ENCODE measurements around the gene CCNL2. TPM values are rescaled to one million over a fixed set of nuclear protein-coding genes. Genes with fewer than 3 reads are reported as not detected.
"Not testable (repeated sequence)": the region's sequence is repeated elsewhere in the genome, so short reads cannot be mapped to it uniquely, and the experiment has no call there.

CCNL2 gene
- total RNA-seq, 1 experiment from 2014 or later: 173 TPM

GRCh38 chr1:1411626-1412025 is 12.5 kb upstream of the CCNL2 start:
- no peak overlapping the region for H3K27ac ChIP-seq (ENCODE audit: insufficient read length, low read depth, low read length)
- H3K79me1 ChIP-seq (ENCODE audit: insufficient read depth, low read depth, low read length, poor library complexity, severe bottlenecking): no peaks in the 10 kb centered on the region
- peaks cover 6% of the 10 kb centered on the region for H3K23me2 ChIP-seq (ENCODE audit: insufficient read length, low read depth, low read length, poor library complexity, severe bottlenecking)
- H3K14ac ChIP-seq (ENCODE audit: insufficient read depth, low read length): no peak overlapping the region
- no peaks in the 10 kb centered on the region for H3K9me3 ChIP-seq (ENCODE audit: control insufficient read depth, low read depth, low read length)
- no CpG with 5 or more reads among the region's 13 CpGs for WGBS (ENCODE audit: extremely low coverage, insufficient read length, low lambda C conversion rate)
- peaks cover 5% of the 10 kb centered on the region; the same call in 1 of the 2 replicates for H3K79me2 ChIP-seq (ENCODE audit: insufficient read depth, low read length)
- no peak overlapping the region for H4K91ac ChIP-seq (ENCODE audit: insufficient read length, low read depth, low read length)
- no peak overlapping the region for H4K5ac ChIP-seq (ENCODE audit: insufficient read length, low read depth, low read length)
- H2BK120ac ChIP-seq (ENCODE audit: low read depth, low read length, poor library complexity, severe bottlenecking): no peak overlapping the region
- Mint-ChIP-seq H3K9me3 (peaks cover 6 to 14% of the 10 kb centered on the region in 2 experiments; a peak in 4 of 5 replicates), H3K36me3 (ENCODE audit: insufficient read depth in 1 of 3, low read depth in 3 of 3) (peaks cover 10 to 33% (median 28%) of the 10 kb centered on the region in 3 experiments), H3K27ac (peak overlapping the region; percentile 74 to 94 (median 88); a peak in 6 of 7 replicates), H3K4me1 (peaks cover 38 to 41% of the 10 kb centered on the region in 2 experiments), H3K4me3 (peak overlapping the region in 1 of 2 experiments; percentile 13; a peak in 1 of 5 replicates), H3K27me3 (ENCODE audit: low read depth) (peaks cover 2% of the 10 kb centered on the region)
- no peak overlapping the region for H2BK20ac ChIP-seq (ENCODE audit: low read depth, low read length, poor library complexity, severe bottlenecking)
- no peaks in the 10 kb centered on the region for H3K27me3 ChIP-seq (ENCODE audit: insufficient read depth, low read length)
- no peak overlapping the region for H2BK15ac ChIP-seq (ENCODE audit: low read depth, low read length)
- no peak overlapping the region for H3K23ac ChIP-seq (ENCODE audit: insufficient read length, low read depth, low read length)
- H3K4ac ChIP-seq (ENCODE audit: low read depth, low read length): no peak overlapping the region
- TF ChIP-seq CTCF (conservative IDR thresholded peaks at IDR 0.05): no peak
- H3K18ac ChIP-seq (ENCODE audit: insufficient read length, low read depth, low read length): no peak overlapping the region
- H4K20me1 ChIP-seq (ENCODE audit: control insufficient read depth, insufficient read depth, insufficient read length): no peaks in the 10 kb centered on the region
- peak overlapping the region; percentile 7 for H2BK12ac ChIP-seq (ENCODE audit: insufficient read length, low read depth, low read length)
- peaks cover 3% of the 10 kb centered on the region; the same call in 1 of the 2 replicates for H3K4me1 ChIP-seq (ENCODE audit: insufficient read depth, low read length)
- H2AK5ac ChIP-seq (ENCODE audit: insufficient read length, low read length): no peak overlapping the region
- no peak overlapping the region for H2AFZ ChIP-seq (ENCODE audit: low read length)
- no peak overlapping the region for H4K8ac ChIP-seq (replicated peaks; ENCODE audit: insufficient read length, low read depth, low read length)
- no peak overlapping the region for H2BK5ac ChIP-seq (ENCODE audit: insufficient read length, low read length)
- H3K9ac ChIP-seq (ENCODE audit: extremely low read depth, insufficient read length, low read length): no peak overlapping the region
- no peak overlapping the region for H3T11ph ChIP-seq (ENCODE audit: low read length)
- no peak overlapping the region for H3K56ac ChIP-seq (ENCODE audit: insufficient read length, low read depth, low read length)
- DNase-seq: no peak
- H3K4me2 ChIP-seq (ENCODE audit: insufficient read depth, insufficient read length, low read length): no peak overlapping the region

- H3K27me3 ChIP-seq (ENCODE audit: insufficient read depth, low read length); H4K5ac ChIP-seq (ENCODE audit: insufficient read length, low read depth, low read length); H3K9me3 ChIP-seq (ENCODE audit: control insufficient read depth, low read depth, low read length); H2BK20ac ChIP-seq (ENCODE audit: low read depth, low read length, poor library complexity, severe bottlenecking); H3K79me1 ChIP-seq (ENCODE audit: insufficient read depth, low read depth, low read length, poor library complexity, severe bottlenecking); H3K56ac ChIP-seq (ENCODE audit: insufficient read length, low read depth, low read length); H3K23ac ChIP-seq (ENCODE audit: insufficient read length, low read depth, low read length); H4K20me1 ChIP-seq (ENCODE audit: control insufficient read depth, insufficient read depth, insufficient read length); H2AK5ac ChIP-seq (ENCODE audit: insufficient read length, low read length); H3K14ac ChIP-seq (ENCODE audit: insufficient read depth, low read length); H2BK15ac ChIP-seq (ENCODE audit: low read depth, low read length); H2AFZ ChIP-seq (ENCODE audit: low read length); DNase-seq; H3K18ac ChIP-seq (ENCODE audit: insufficient read length, low read depth, low read length); H4K8ac ChIP-seq (replicated peaks; ENCODE audit: insufficient read length, low read depth, low read length); H4K91ac ChIP-seq (ENCODE audit: insufficient read length, low read depth, low read length); H3K9ac ChIP-seq (ENCODE audit: extremely low read depth, insufficient read length, low read length); H3K4me2 ChIP-seq (ENCODE audit: insufficient read depth, insufficient read length, low read length); H3K79me2 ChIP-seq (ENCODE audit: insufficient read depth, low read length); H3T11ph ChIP-seq (ENCODE audit: low read length); H2BK5ac ChIP-seq (ENCODE audit: insufficient read length, low read length); H3K4ac ChIP-seq (ENCODE audit: low read depth, low read length); H2BK12ac ChIP-seq (ENCODE audit: insufficient read length, low read depth, low read length); H2BK120ac ChIP-seq (ENCODE audit: low read depth, low read length, poor library complexity, severe bottlenecking); H3K4me1 ChIP-seq (ENCODE audit: insufficient read depth, low read length); H3K27me3 Mint-ChIP-seq (ENCODE audit: low read depth): not testable (repeated sequence)
- peaks cover 21 to 47% (median 40%) of the 10 kb centered on the region in 3 experiments for H3K36me3 Mint-ChIP-seq (ENCODE audit: insufficient read depth in 1 of 3, low read depth in 3 of 3)
- H3K27ac Mint-ChIP-seq: peak overlapping the region; percentile 89 to 100 (median 99)
- peaks cover 6 to 14% of the 10 kb centered on the region in 2 experiments; a peak in 4 of 5 replicates for H3K9me3 Mint-ChIP-seq
- WGBS (ENCODE audit: extremely low coverage, insufficient read length, low lambda C conversion rate): no CpG with 5 or more reads among the region's 8 CpGs
- peaks cover 34 to 47% of the 10 kb centered on the region in 2 experiments for H3K4me1 Mint-ChIP-seq
- peak overlapping the region; percentile 73 to 92; a peak in 4 of 5 replicates for H3K4me3 Mint-ChIP-seq
- peak overlapping the region; percentile 15 for H3K27ac ChIP-seq (ENCODE audit: insufficient read length, low read depth, low read length)
- peaks cover 11% of the 10 kb centered on the region for H3K23me2 ChIP-seq (ENCODE audit: insufficient read length, low read depth, low read length, poor library complexity, severe bottlenecking)
These were observed 11.1 kb upstream of the CCNL2 start for GRCh38 chr1:1410238-1410637.
